ENCODE data around the gene PODXL2.
"Not testable (repeated sequence)": the region's sequence is repeated elsewhere in the genome, so short reads cannot be mapped to it uniquely, and the experiment has no call there.

PODXL2 gene

GRCh38 chr3:127590593-127591465 lies 38.2 kb upstream of the PODXL2 start, which contains the start of gene TPRA1:
Gene TPRA1 (minus strand): TSS chr3:127590733. CDS start chr3:127580146, 10,587 bp downstream.
- Histone ChIP-seq H3K9ac (ENCODE audit: low read depth, low read length) (peak within 1 kb of the TSS; percentile 82), H3K27me3 (ENCODE audit: control insufficient read depth, insufficient read depth, low read length) (peaks cover 3% of the 10 kb centered on the region; the same call in 1 of the 2 replicates), H3K27ac (ENCODE audit: low read depth, low read length) (peak within 1 kb of the TSS; percentile 93)

GRCh38 chr3:127593178-127593577 lies 35.8 kb upstream of the PODXL2 start:
- H3K9ac ChIP-seq (ENCODE audit: low read depth, low read length), result no peak overlapping the region
- no peak overlapping the region for H3K4me3 ChIP-seq (ENCODE audit: low read depth, low read length)
- peaks cover 3% of the 10 kb centered on the region for H3K27me3 ChIP-seq (ENCODE audit: control insufficient read depth, insufficient read depth, low read length)
- H3K27ac ChIP-seq (ENCODE audit: low read depth, low read length), result no peak overlapping the region
- H3K4me1 ChIP-seq (ENCODE audit: control insufficient read depth, insufficient read depth, low read length), result peaks cover 24% of the 10 kb centered on the region
- H3K36me3 ChIP-seq (ENCODE audit: control insufficient read depth, insufficient read depth, low read length), result no peaks in the 10 kb centered on the region
- no peaks in the 10 kb centered on the region for H3K9me3 ChIP-seq (ENCODE audit: control insufficient read depth, insufficient read depth, low read length)

More at GRCh38 chr3:127590593-127591465, 38.2 kb upstream of the PODXL2 start, which contains the start of gene TPRA1:
- Histone ChIP-seq H3K9me3 (ENCODE audit: control insufficient read depth, insufficient read depth, low read length) (no peaks in the 10 kb centered on the region), H3K4me3 (ENCODE audit: low read depth, low read length) (peak within 1 kb of the TSS; percentile 71), H3K4me1 (ENCODE audit: control insufficient read depth, insufficient read depth, low read length) (peaks cover 19% of the 10 kb centered on the region), H3K36me3 (ENCODE audit: control insufficient read depth, insufficient read depth, low read length) (no peaks in the 10 kb centered on the region)

DNA sequence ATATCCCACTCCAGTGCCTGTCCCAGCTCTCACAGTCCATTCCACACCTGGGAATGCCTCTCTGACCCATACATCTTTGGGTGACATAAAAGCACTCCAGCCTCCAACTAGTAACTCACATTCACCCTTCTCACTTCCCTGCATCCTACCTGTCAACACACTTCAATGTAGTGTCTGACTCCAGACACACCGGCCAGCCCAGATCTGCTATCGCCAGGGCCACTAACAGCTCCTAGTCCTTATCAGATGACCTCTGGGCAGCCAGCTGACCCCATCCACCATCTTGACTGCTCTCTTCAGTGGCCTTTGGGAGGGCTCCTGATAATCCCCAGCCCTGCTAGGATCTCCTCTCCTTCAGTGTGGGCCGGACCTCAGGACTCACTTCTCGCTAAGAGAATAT lies 33.7 kb upstream of the PODXL2 start:
- Histone ChIP-seq H3K36me3 (ENCODE audit: control insufficient read depth, insufficient read depth, low read length) (peaks cover 13% of the 10 kb centered on the region), H3K27me3 (ENCODE audit: control insufficient read depth, insufficient read depth, low read length) (no peaks in the 10 kb centered on the region; the same call in 1 of the 2 replicates), H3K4me1 (ENCODE audit: control insufficient read depth, insufficient read depth, low read length) (peaks cover 29% of the 10 kb centered on the region), H3K9me3 (ENCODE audit: control insufficient read depth, insufficient read depth, low read length) (no peaks in the 10 kb centered on the region), H3K4me3 (ENCODE audit: low read depth, low read length) (no peak overlapping the region), H3K9ac (ENCODE audit: low read depth, low read length) (no peak overlapping the region), H3K27ac (ENCODE audit: low read depth, low read length) (no peak overlapping the region)

- Histone ChIP-seq H3K4me3 (ENCODE audit: low read depth, low read length) (peak overlapping the region; percentile 44), H3K4me1 (ENCODE audit: control insufficient read depth, insufficient read depth, low read length) (peaks cover 21% of the 10 kb centered on the region), H3K27ac (ENCODE audit: low read depth, low read length) (no peak overlapping the region), H3K9ac (ENCODE audit: low read depth, low read length) (no peak overlapping the region), H3K36me3 (ENCODE audit: control insufficient read depth, insufficient read depth, low read length) (peaks cover 32% of the 10 kb centered on the region), H3K9me3 (ENCODE audit: control insufficient read depth, insufficient read depth, low read length) (no peaks in the 10 kb centered on the region), H3K27me3 (ENCODE audit: control insufficient read depth, insufficient read depth, low read length) (no peaks in the 10 kb centered on the region; the same call in 1 of the 2 replicates)
These were observed 31.8 kb upstream of the PODXL2 start for GRCh38 chr3:127597020-127597771.

- peak overlapping the region; percentile 87 for H3K4me3 ChIP-seq (ENCODE audit: low read depth, low read length)
- peaks cover 21% of the 10 kb centered on the region for H3K4me1 ChIP-seq (ENCODE audit: control insufficient read depth, insufficient read depth, low read length)
- H3K36me3 ChIP-seq (ENCODE audit: control insufficient read depth, insufficient read depth, low read length), result peaks cover 49% of the 10 kb centered on the region
- H3K9ac ChIP-seq (ENCODE audit: low read depth, low read length), result peak overlapping the region; percentile 100
- no peaks in the 10 kb centered on the region; the same call in 1 of the 2 replicates for H3K27me3 ChIP-seq (ENCODE audit: control insufficient read depth, insufficient read depth, low read length)
- H3K9me3 ChIP-seq (ENCODE audit: control insufficient read depth, insufficient read depth, low read length), result no peaks in the 10 kb centered on the region
- peak overlapping the region; percentile 93 for H3K27ac ChIP-seq (ENCODE audit: low read depth, low read length)
These were observed 30.0 kb upstream of the PODXL2 start for GRCh38 chr3:127598841-127599570.

- Histone ChIP-seq H3K9ac (ENCODE audit: low read depth, low read length) (no peak overlapping the region), H3K9me3 (ENCODE audit: control insufficient read depth, insufficient read depth, low read length) (no peaks in the 10 kb centered on the region), H3K27ac (ENCODE audit: low read depth, low read length) (no peak overlapping the region), H3K36me3 (ENCODE audit: control insufficient read depth, insufficient read depth, low read length) (peaks cover 68% of the 10 kb centered on the region), H3K4me3 (ENCODE audit: low read depth, low read length) (no peak overlapping the region), H3K27me3 (ENCODE audit: control insufficient read depth, insufficient read depth, low read length) (no peaks in the 10 kb centered on the region; the same call in 1 of the 2 replicates), H3K4me1 (ENCODE audit: control insufficient read depth, insufficient read depth, low read length) (peaks cover 21% of the 10 kb centered on the region)
These were observed 28.1 kb upstream of the PODXL2 start for GRCh38 chr3:127600749-127601456.

DNA sequence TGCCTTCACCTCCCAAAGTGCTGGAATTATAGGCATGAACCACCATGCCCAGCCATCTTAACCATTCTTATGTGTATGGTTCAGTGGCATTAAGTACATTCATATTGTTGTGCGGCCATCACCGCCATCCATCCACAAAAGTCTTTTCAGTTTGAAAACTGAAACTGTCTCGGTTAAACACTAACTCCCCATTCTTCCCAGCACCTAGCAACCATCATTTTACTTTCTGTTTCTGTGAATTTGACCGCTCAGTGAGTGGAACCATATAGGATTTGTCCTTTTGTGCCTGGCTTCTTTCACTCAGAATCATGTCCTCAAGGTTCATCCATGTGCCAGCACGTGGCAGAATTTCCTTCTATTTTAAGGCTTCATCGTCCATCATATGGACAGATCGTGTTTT lies 24.9 kb upstream of the PODXL2 start:
- no peak overlapping the region for H3K4me3 ChIP-seq (ENCODE audit: low read depth, low read length)
- H3K27ac ChIP-seq (ENCODE audit: low read depth, low read length), result no peak overlapping the region
- no peaks in the 10 kb centered on the region for H3K9me3 ChIP-seq (ENCODE audit: control insufficient read depth, insufficient read depth, low read length)
- H3K36me3 ChIP-seq (ENCODE audit: control insufficient read depth, insufficient read depth, low read length), result peaks cover 99% of the 10 kb centered on the region
- H3K9ac ChIP-seq (ENCODE audit: low read depth, low read length), result no peak overlapping the region
- no peaks in the 10 kb centered on the region for H3K27me3 ChIP-seq (ENCODE audit: control insufficient read depth, insufficient read depth, low read length)
- H3K4me1 ChIP-seq (ENCODE audit: control insufficient read depth, insufficient read depth, low read length), result peaks cover 11% of the 10 kb centered on the region

GRCh38 chr3:127604546-127605165 lies 24.3 kb upstream of the PODXL2 start:
- Histone ChIP-seq H3K9ac (ENCODE audit: low read depth, low read length) (no peak overlapping the region), H3K36me3 (ENCODE audit: control insufficient read depth, insufficient read depth, low read length) (peaks cover 100% of the 10 kb centered on the region), H3K4me3 (ENCODE audit: low read depth, low read length) (no peak overlapping the region), H3K27me3 (ENCODE audit: control insufficient read depth, insufficient read depth, low read length) (no peaks in the 10 kb centered on the region), H3K27ac (ENCODE audit: low read depth, low read length) (no peak overlapping the region), H3K9me3 (ENCODE audit: control insufficient read depth, insufficient read depth, low read length) (no peaks in the 10 kb centered on the region), H3K4me1 (ENCODE audit: control insufficient read depth, insufficient read depth, low read length) (peaks cover 5% of the 10 kb centered on the region; the same call in 1 of the 2 replicates)

- not testable (repeated sequence) for H3K9me3 ChIP-seq (ENCODE audit: control insufficient read depth, insufficient read depth, low read length); H3K27me3 ChIP-seq (ENCODE audit: control insufficient read depth, insufficient read depth, low read length); H3K4me1 ChIP-seq (ENCODE audit: control insufficient read depth, insufficient read depth, low read length); H3K9ac ChIP-seq (ENCODE audit: low read depth, low read length); H3K4me3 ChIP-seq (ENCODE audit: low read depth, low read length); H3K27ac ChIP-seq (ENCODE audit: low read depth, low read length)
- peaks cover 98% of the 10 kb centered on the region for H3K36me3 ChIP-seq (ENCODE audit: control insufficient read depth, insufficient read depth, low read length)
These were observed 23.4 kb upstream of the PODXL2 start for GRCh38 chr3:127605547-127605946.
